DMS53 treated with DMSO at 0.1 percent for 48 hours (cell line): Measurements from ENCODE around the gene RHOXF2.
A peak's percentile ranks its signal among the peaks of the same experiment; 100 is the strongest.
"Not testable (repeated sequence)": the region's sequence is repeated elsewhere in the genome, so short reads cannot be mapped to it uniquely, and the experiment has no call there.

Experiments used
- DNase-seq: peaks from one replicate; lab custom pipeline; 2025; ENCODE audit not compliant: unreplicated experiment; lab: John Stamatoyannopoulos, UW

Gene RHOXF2

DNA sequence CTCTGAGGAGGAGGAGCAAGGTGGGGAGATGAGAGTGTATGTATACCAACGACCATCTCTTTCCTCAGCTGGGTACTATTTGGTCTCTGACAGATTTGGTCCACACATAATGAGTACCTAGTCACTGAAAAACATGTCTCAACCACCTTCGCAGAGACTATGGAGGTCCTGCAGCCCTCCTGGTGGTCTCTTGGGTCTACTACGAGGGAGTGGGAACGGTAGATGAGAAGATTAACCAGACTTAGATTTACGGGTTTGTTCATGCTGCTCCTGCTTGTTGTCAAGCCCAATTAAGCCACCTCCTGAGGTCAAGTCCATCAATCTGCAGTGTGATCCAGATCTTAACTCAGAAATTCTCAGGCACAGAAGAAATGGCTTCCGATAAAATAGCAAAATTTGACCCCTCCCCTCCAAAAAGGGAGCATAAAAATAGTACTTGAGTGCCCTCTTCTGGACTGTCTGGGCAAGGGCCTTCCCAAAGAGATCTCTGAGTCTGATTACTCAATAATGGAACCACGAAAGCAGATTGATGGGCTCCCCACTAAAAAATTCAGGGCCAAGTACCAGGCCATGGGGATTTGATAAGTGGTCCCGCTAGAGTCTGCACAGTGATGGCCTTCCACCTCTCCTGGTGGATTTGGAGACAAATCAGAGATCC lies 38.3 kb downstream of the RHOXF2 start:
- DNase-seq = not testable (repeated sequence)

DNA sequence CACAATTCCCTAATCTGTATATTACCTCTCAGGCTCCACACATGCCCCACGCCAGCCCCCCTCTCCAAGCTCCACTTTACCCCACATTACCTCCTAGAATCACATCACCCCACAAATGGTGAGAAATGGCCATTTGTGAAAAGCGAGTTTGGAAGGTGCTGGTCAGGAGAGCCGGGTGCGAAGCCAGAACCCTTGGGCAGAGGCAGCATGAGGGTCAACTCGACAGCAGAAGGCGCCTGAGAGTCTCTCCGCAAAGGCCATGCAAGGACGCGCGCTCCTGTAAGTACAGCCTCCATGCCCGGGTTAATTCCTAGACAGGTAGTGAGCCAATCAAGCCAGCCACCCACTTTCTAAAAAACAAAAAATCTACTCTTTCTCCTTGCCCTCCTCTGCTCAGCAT lies 42.4 kb downstream of the RHOXF2 start:
- no peak for DNase-seq

DNA sequence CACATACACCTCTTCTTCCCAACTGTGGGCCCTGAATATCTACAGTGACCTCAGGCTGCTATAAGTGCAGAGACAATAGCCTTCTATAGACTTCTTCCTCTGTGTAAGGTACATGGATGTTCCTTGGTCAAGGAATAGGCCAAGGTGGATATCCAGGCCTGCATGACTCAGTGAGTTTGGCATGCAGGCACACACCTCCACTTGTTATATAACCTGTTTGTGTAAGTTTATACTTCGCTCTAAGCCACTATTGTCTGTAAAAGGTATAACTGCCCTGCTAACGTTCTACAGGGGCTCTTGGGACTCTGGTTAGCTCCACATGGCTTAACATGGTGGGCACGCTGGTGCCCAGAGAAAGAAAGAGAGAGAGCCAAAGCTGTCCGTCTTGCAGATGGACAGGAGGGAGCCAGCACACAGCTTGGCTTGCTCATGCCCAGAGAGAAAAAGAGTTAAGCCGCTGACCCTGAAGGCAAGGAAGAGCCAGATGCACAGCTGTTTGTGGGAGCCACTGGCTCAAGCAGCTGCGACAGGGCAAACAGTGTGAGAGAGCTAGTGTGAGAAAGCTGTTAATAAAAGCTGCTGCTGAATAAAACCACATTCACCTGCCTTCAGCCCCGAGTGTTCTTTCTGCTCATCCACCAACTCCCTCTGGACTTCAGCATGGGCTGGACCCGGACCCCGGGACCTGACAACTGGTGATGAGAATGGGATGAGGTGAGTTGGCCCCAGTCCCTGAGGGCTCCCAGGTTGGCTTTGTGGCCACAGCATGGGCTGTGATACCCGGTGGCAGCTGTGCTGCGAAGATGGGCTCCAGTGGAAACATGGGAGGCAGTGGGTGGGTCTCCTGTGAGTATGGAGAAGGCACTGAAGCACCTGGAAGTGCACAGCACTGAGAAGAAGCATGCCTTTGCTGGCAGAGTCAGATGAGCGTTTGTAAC lies 47.7 kb downstream of the RHOXF2 start:
- DNase-seq = no peak

DNA sequence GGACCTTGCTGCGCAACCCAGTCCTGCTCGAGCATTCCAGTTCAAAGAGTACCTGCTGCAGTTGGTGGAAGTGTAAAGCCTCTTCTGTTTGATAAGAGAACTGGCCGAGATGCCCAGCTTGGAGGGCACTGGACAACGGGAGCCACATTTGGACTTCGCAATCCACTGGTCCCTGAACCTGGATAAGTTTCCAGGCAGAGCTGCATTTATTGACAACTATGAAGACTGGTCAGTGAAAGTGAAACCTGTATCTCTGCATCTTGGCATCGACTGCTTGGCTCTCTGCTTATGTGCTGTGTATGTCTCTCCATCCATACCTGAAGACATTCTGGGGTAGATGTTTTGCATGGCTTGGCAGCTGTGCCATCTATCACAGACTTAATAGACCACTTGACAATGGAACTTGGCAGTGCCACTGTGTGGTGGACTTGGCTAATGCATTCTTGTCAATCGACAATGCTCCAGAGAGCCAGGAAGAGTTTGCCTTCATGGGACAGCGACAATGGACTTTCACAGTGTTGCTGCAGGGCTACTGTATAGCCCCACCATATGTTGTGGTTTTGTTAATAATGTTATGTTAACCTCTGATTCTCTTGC lies 48.7 kb downstream of the RHOXF2 start:
- no peak for DNase-seq

DNA sequence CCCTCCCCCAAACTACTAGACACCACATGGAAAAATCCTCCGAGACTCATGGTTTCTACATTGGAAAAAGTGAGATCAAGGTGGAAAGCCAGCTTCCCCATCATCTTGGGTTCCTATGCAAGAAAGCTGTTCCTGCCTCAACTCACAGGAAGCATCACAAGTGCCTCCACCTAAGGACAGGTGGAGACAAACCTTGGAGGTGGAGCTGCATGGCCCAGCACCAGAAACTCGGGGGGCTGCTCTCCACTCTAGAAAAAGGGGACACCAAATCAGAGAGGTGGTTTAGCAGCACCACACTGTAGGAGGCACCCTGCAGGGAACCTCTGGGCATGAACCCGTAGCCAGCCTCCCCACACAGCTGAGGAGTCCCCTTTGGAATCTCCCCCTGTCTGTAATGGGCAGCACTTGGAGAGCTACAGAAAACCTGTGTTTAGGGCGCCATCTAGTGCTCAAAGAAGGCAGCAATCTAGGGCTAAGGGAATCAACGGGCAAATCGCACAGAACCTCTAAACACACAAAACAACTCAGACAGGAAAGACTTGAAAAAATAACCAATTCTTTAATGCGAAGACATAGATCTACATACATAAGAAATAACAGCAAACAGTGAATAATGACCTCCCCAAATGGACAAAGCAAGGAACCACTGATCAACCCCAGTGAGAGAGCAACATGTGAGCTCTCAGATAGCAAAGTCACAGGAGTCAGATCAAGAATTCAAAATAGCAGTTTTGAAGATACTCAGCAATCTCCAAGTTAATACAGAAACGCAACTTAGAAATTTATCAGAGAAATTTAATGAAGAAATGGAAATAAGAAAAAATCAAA lies 55.2 kb downstream of the RHOXF2 start:
- peak; percentile 12 for DNase-seq
